IPS DF 4.7 (cell line): ENCODE data around the gene DNAH17.

Source experiments
- DNase-seq: peaks from one replicate; pipeline ENCODE4 v3.0.0-alpha.2; 2013; ENCODE audit warnings: low spot score; ENCODE audit errors: extremely low read depth

The DNAH17 gene

GRCh38 chr17:78374631-78375274 lies 202.4 kb downstream of the DNAH17 start:
- DNase-seq = no peak

GRCh38 chr17:78374189-78374588 lies 203.0 kb downstream of the DNAH17 start:
- DNase-seq = no peak
